Vagina (tissue), 2 donors: ENCODE measurements around the gene KLHL6. TPM values are rescaled to one million over a fixed set of nuclear protein-coding genes. Genes with fewer than 3 reads are reported as not detected.

Source experiments
- DNase-seq, 2 donors: peaks; one replicate each; pipeline ENCODE4 v3.0.0-alpha.2; 2017; ENCODE audit errors: extremely low spot score in 2 of 2
- H3K27ac ChIP-seq: fragments of 200-600 bp; sonication (generic); one replicate; pipeline ENCODE4 v1.5.1; 2019
- H3K27me3 ChIP-seq: fragments of 200-600 bp; sonication (generic); one replicate; pipeline ENCODE4 v1.5.1; 2019
- H3K36me3 ChIP-seq, 2 donors: fragments of 200-600 bp; sonication (generic); one replicate each; pipeline ENCODE4 v1.5.1; 2017 to 2019
- H3K4me1 ChIP-seq: fragments of 200-600 bp; sonication (generic); one replicate; pipeline ENCODE4 v1.5.1; 2019
- H3K4me3 ChIP-seq, 2 donors: fragments of 200-600 bp; sonication (generic); 1 replicate in 1 of 2; 2 replicates in 1 of 2; pipeline ENCODE4 v1.5.1; 2016 to 2019
- H3K9me3 ChIP-seq: fragments of 200-600 bp; sonication (generic); one replicate; pipeline ENCODE4 v1.5.1; 2019
- POLR2A ChIP-seq, 2 donors: fragments of 450-650 bp; IDR thresholded peaks; one replicate each; pipeline ENCODE4 v1.6.1; 2017; ENCODE audit warnings: antibody characterized with exemption in 2 of 2, mild to moderate bottlenecking in 2 of 2, moderate library complexity in 2 of 2
- POLR2AphosphoS5 ChIP-seq, 2 donors: sonication (generic); formaldehyde crosslinking; IDR thresholded peaks; one replicate each; pipeline ENCODE4 v1.9.0; 2017; ENCODE audit warnings: antibody characterized with exemption in 2 of 2, mild to moderate bottlenecking in 2 of 2, low read depth in 1 of 2; ENCODE audit not compliant: insufficient read depth in 1 of 2
- intact Hi-C: fragments of 100-400 bp; cut with DNase I; formaldehyde crosslinking; loops from one replicate; pipeline ENCODE4 v1.15.1; 2023
- total RNA-seq: library from RNA; depleted of rRNA; stranded (reverse); fragments of >200 nt; gene quantifications from one replicate; pipeline ENCODE4 v1.2.3, GENCODE V29; 2016
- TF ChIP-seq, protein P1 (sequence below), 3 experiments: fragments of 450-650 bp in 2 of 3; fragments of 200-600 bp in 1 of 3; sonication (generic) in 1 of 3; IDR thresholded peaks; one replicate each; pipeline ENCODE4 v1.5.1; 2017 to 2019; ENCODE audit warnings: antibody characterized with exemption in 3 of 3, mild to moderate bottlenecking in 2 of 3, moderate library complexity in 2 of 3

Gene KLHL6, protein sequence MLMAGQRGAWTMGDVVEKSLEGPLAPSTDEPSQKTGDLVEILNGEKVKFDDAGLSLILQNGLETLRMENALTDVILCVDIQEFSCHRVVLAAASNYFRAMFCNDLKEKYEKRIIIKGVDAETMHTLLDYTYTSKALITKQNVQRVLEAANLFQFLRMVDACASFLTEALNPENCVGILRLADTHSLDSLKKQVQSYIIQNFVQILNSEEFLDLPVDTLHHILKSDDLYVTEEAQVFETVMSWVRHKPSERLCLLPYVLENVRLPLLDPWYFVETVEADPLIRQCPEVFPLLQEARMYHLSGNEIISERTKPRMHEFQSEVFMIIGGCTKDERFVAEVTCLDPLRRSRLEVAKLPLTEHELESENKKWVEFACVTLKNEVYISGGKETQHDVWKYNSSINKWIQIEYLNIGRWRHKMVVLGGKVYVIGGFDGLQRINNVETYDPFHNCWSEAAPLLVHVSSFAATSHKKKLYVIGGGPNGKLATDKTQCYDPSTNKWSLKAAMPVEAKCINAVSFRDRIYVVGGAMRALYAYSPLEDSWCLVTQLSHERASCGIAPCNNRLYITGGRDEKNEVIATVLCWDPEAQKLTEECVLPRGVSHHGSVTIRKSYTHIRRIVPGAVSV
- total RNA-seq = 1.7 TPM

DNA sequence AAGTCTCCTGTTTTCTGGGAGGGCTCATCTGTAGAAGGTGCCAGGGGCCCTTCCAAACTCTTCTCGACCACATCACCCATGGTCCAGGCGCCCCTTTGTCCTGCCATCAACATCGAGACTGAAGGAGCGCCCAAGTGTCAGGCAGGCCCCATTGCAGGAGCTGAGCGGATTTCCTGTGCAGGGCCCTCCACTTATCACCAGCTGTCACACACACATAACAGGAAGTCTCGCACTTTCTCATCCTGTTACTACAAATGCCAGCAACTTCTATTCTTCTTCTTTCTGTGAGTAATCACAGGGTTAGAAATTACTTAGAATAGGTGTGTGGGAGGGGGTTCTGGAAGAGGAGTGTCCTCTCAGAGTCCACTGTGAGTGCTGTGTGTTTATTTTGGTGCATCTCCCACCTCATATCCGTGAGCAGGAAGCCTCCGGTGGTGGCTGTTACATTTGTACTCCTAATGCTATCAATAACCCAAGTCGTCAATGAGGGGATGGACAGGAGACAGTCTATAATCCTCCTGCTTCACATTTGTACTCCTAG is at the start of gene KLHL6:
KLHL6 (minus strand) TSS at position 166 of the 541 bp plus-strand sequence; CDS start at position 113, 53 bp downstream.
- DNase-seq = no peak
- intact Hi-C loops = no loop called here
- H3K4me3 ChIP-seq = peak within 1 kb of the TSS; percentile 7 to 24

DNA sequence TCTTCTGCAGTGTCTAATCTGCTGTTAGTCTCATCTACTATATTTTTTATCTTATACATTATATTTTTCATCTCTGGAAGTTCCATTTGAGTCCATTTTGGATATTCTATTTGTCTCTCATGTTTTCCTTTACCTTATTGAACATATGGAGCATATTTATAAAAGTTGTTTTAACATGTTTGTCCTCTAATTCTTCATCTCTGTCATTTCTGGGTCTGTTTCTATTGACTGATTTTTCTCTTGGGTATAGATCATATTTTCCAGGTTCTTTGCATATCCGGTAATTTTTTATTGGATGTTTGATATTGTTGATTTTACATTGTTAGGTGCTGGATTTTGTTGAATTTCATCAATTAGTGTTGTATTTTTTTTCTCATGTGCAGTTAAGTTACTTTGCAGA is 42.5 kb upstream of the KLHL6 start:
- intact Hi-C loops = no loop called here
- Histone ChIP-seq H3K9me3 (no peaks in the 10 kb centered on the region), H3K36me3 (no peaks in the 10 kb centered on the region), H3K4me1 (no peaks in the 10 kb centered on the region), H3K4me3 (no peak overlapping the region), H3K27ac (no peak overlapping the region), H3K27me3 (no peaks in the 10 kb centered on the region)
- TF ChIP-seq POLR2A (IDR thresholded peaks at IDR 0.05) (no peak), POLR2AphosphoS5 (IDR thresholded peaks at IDR 0.05; ENCODE audit: insufficient read depth in 1 of 2, low read depth in 1 of 2) (no peak)
- TF ChIP-seq, protein P1, sequence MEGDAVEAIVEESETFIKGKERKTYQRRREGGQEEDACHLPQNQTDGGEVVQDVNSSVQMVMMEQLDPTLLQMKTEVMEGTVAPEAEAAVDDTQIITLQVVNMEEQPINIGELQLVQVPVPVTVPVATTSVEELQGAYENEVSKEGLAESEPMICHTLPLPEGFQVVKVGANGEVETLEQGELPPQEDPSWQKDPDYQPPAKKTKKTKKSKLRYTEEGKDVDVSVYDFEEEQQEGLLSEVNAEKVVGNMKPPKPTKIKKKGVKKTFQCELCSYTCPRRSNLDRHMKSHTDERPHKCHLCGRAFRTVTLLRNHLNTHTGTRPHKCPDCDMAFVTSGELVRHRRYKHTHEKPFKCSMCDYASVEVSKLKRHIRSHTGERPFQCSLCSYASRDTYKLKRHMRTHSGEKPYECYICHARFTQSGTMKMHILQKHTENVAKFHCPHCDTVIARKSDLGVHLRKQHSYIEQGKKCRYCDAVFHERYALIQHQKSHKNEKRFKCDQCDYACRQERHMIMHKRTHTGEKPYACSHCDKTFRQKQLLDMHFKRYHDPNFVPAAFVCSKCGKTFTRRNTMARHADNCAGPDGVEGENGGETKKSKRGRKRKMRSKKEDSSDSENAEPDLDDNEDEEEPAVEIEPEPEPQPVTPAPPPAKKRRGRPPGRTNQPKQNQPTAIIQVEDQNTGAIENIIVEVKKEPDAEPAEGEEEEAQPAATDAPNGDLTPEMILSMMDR (IDR thresholded peaks at IDR 0.05) = no peak
- no peak for DNase-seq

More for the DNA sequence above, at the start of gene KLHL6:
- no peaks in the 10 kb centered on the region for H3K36me3 ChIP-seq
- no peaks in the 10 kb centered on the region for H3K9me3 ChIP-seq
- TF ChIP-seq POLR2A (IDR thresholded peaks at IDR 0.05) = no peak
- TF ChIP-seq, protein P1 (IDR thresholded peaks at IDR 0.05) = no peak
- peak; percentile 35 to 64 for TF ChIP-seq POLR2AphosphoS5 (IDR thresholded peaks at IDR 0.05; ENCODE audit: insufficient read depth in 1 of 2, low read depth in 1 of 2)
- no peaks in the 10 kb centered on the region for H3K4me1 ChIP-seq
- H3K27ac ChIP-seq = peak within 1 kb of the TSS; percentile 20
- no peaks in the 10 kb centered on the region for H3K27me3 ChIP-seq

DNA sequence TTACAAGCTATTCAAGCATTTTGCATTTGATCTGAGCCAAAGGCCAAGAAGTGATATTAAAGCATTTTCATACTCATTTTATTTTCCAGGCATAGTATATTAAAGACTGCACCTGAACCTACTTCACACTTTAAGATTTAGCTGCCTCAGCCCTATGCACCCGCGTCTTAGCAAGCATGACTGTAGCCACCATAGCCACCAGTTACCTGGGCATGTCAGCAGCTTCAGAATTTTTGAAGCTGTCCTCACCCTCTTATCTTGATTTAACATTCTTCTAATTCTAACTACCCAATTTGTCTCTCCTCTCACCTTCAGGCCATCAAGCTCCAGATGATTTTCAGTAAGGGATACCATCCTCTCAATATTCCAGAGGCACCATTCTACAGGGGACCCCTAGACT is 39.1 kb upstream of the KLHL6 start:
- Histone ChIP-seq H3K4me3 (no peak overlapping the region), H3K9me3 (no peaks in the 10 kb centered on the region), H3K4me1 (no peaks in the 10 kb centered on the region), H3K27me3 (no peaks in the 10 kb centered on the region), H3K36me3 (no peaks in the 10 kb centered on the region), H3K27ac (no peak overlapping the region)
- intact Hi-C loops = no loop called here
- no peak for TF ChIP-seq POLR2A (IDR thresholded peaks at IDR 0.05)
- TF ChIP-seq POLR2AphosphoS5 (IDR thresholded peaks at IDR 0.05; ENCODE audit: insufficient read depth in 1 of 2, low read depth in 1 of 2) = no peak
- TF ChIP-seq, protein P1 (IDR thresholded peaks at IDR 0.05) = no peak
- no peak for DNase-seq

DNA sequence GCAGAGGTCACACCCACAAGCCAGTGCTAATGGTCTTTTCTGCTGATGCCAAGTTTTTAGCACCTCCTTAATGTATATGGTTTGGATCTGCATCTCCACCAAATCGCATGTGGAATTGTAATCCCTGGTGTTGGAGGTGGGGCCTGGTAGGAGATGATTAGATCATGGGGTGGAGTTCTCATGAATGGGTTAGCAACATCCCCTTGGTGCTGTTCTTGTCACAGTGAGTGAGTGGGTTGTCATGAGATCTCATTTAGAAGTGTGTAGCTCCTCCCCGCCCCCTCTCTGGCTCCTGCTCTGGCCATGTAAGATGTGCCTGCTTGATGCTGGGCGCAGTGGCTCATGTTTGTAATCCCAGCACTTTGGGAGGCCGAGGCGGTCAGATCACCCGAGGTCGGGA is 37.3 kb upstream of the KLHL6 start:
- no peaks in the 10 kb centered on the region for H3K27me3 ChIP-seq
- no peaks in the 10 kb centered on the region for H3K36me3 ChIP-seq
- no peak overlapping the region for H3K4me3 ChIP-seq
- intact Hi-C loops = no loop called here
- TF ChIP-seq, protein P1 (IDR thresholded peaks at IDR 0.05) = no peak
- TF ChIP-seq POLR2A (IDR thresholded peaks at IDR 0.05) = no peak
- TF ChIP-seq POLR2AphosphoS5 (IDR thresholded peaks at IDR 0.05; ENCODE audit: insufficient read depth in 1 of 2, low read depth in 1 of 2) = no peak
- no peaks in the 10 kb centered on the region for H3K4me1 ChIP-seq
- H3K9me3 ChIP-seq = no peaks in the 10 kb centered on the region
- H3K27ac ChIP-seq = no peak overlapping the region
- DNase-seq = no peak
